DOHH2 (cell line): Measurements from ENCODE around the gene TOPAZ1.
A peak's percentile ranks its signal among the peaks of the same experiment; 100 is the strongest.

Source experiments
- H3F3A ChIP-seq: fragments of 200-600 bp; sonication (generic), shearing (Covaris generic); 2 replicates; pipeline ENCODE4 v1.6.0; 2016; ENCODE audit warnings: antibody characterized with exemption, mild to moderate bottlenecking; ENCODE audit not compliant: control insufficient read depth, insufficient read depth
- H3K27ac ChIP-seq: fragments of 200-600 bp; sonication (generic); 2 replicates; pipeline ENCODE4 v1.5.1; 2014; ENCODE audit warnings: low read depth, mild to moderate bottlenecking, low read length, moderate library complexity
- H3K27me3 ChIP-seq: fragments of 200-600 bp; sonication (generic); 2 replicates; pipeline ENCODE4 v1.6.1; 2014; ENCODE audit warnings: mild to moderate bottlenecking, low read length, mixed read lengths; ENCODE audit not compliant: control insufficient read depth
- H3K36me3 ChIP-seq: fragments of 200-600 bp; sonication (generic); 2 replicates; pipeline ENCODE4 v1.6.1; 2014; ENCODE audit warnings: mild to moderate bottlenecking, low read length, moderate library complexity, mixed read lengths; ENCODE audit not compliant: control insufficient read depth
- H3K4me1 ChIP-seq: fragments of 200-600 bp; sonication (generic); 2 replicates; pipeline ENCODE4 v1.6.1; 2014; ENCODE audit warnings: mild to moderate bottlenecking, low read length, mixed read lengths; ENCODE audit not compliant: control insufficient read depth
- H3K4me2 ChIP-seq: fragments of 200-600 bp; sonication (generic); 2 replicates; pipeline ENCODE4 v1.6.0; 2014; ENCODE audit warnings: mild to moderate bottlenecking, low read length, moderate library complexity
- H3K4me3 ChIP-seq: fragments of 200-600 bp; sonication (generic); 2 replicates; pipeline ENCODE4 v1.5.1; 2014; ENCODE audit warnings: mild to moderate bottlenecking, low read length, mixed read lengths
- H3K79me2 ChIP-seq: fragments of 200-600 bp; sonication (generic); 2 replicates; pipeline ENCODE4 v1.6.1; 2014; ENCODE audit warnings: mild to moderate bottlenecking, low read length, mixed read lengths; ENCODE audit not compliant: control insufficient read depth
- H3K9me2 ChIP-seq: fragments of 200-600 bp; sonication (generic); replicated peaks from 2 replicates; pipeline ENCODE4 v1.6.1; 2014; ENCODE audit warnings: mild to moderate bottlenecking, low read length, mixed read lengths; ENCODE audit not compliant: control insufficient read depth
- H3K9me3 ChIP-seq: fragments of 200-600 bp; sonication (generic); 2 replicates; pipeline ENCODE4 v1.6.1; 2014; ENCODE audit warnings: antibody characterized with exemption, low read length, mixed read lengths; ENCODE audit not compliant: control insufficient read depth, insufficient read depth
- H4K20me1 ChIP-seq: fragments of 200-600 bp; sonication (generic); 2 replicates; pipeline ENCODE4 v1.6.0; 2014; ENCODE audit warnings: low read depth, mild to moderate bottlenecking, antibody characterized with exemption, low read length, moderate library complexity; ENCODE audit not compliant: control insufficient read depth, insufficient read depth
- EZH2phosphoT487 ChIP-seq: fragments of 200-600 bp; sonication (generic); IDR thresholded peaks from 2 replicates; pipeline ENCODE4 v1.6.1; 2017; ENCODE audit warnings: borderline replicate concordance, mild to moderate bottlenecking, antibody characterized with exemption, low read length, moderate library complexity, mixed read lengths
- TF ChIP-seq, protein P1 (sequence below): fragments of 200-600 bp; sonication (generic); IDR thresholded peaks from one replicate; pipeline ENCODE4 v1.5.1; 2014; ENCODE audit warnings: antibody characterized with exemption, mild to moderate bottlenecking, low read depth, low read length; ENCODE audit not compliant: poor library complexity, severe bottlenecking

The TOPAZ1 gene

DNA sequence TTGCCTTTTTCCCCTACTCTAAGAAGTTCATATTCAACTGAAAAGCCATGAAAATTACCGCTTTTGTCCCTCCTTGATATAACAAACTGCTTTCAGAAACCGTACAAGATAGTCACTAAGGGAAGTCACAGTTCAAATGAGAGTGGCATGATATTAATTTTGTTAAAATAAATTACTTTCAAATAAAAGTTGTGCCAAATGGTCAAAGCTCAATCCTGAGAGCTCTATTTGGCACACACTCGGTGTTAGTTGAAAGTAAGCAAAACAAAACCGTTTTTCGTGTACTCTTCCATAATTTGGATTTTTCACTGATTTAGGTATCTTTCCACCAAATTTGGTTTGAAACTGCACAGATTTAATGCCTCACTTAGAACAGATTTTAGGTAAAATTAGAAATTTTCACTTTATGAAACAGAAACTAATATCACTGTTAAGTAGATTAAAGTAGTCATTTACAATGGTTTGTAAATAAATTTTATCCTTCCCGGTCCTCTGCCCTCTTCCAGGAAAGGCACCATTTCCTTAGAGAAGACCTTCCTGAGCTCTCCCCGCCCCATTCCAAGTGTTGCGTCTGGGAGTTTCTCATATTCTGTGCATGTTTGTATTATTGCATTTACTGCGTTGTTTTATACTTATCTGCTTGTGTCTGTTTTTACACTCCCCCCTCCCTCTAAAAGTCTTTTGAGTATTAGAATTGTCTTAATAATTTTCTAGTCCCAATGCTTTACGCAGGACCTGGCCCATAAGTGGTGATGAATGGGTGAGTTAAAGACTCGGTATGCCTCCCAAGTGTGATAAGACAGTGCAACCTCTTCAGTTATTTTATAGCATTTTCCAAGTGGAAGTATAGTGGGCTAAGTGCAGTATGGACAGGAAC lies 97.7 kb downstream of the TOPAZ1 start:
- H3K79me2 ChIP-seq: peaks cover 45% of the 10 kb centered on the region
- peaks cover 4% of the 10 kb centered on the region; the same call in 1 of the 2 replicates for H3F3A ChIP-seq
- H3K36me3 ChIP-seq: peaks cover 16% of the 10 kb centered on the region
- no peaks in the 10 kb centered on the region for H3K9me3 ChIP-seq
- no peaks in the 10 kb centered on the region for H3K9me2 ChIP-seq
- peak overlapping the region; percentile 63 for H3K27ac ChIP-seq
- peak overlapping the region; percentile 86 for H3K4me2 ChIP-seq
- H4K20me1 ChIP-seq: no peaks in the 10 kb centered on the region
- peak overlapping the region; percentile 97 for H3K4me3 ChIP-seq
- H3K27me3 ChIP-seq: no peaks in the 10 kb centered on the region
- TF ChIP-seq EZH2phosphoT487: no peak
- TF ChIP-seq, protein P1, sequence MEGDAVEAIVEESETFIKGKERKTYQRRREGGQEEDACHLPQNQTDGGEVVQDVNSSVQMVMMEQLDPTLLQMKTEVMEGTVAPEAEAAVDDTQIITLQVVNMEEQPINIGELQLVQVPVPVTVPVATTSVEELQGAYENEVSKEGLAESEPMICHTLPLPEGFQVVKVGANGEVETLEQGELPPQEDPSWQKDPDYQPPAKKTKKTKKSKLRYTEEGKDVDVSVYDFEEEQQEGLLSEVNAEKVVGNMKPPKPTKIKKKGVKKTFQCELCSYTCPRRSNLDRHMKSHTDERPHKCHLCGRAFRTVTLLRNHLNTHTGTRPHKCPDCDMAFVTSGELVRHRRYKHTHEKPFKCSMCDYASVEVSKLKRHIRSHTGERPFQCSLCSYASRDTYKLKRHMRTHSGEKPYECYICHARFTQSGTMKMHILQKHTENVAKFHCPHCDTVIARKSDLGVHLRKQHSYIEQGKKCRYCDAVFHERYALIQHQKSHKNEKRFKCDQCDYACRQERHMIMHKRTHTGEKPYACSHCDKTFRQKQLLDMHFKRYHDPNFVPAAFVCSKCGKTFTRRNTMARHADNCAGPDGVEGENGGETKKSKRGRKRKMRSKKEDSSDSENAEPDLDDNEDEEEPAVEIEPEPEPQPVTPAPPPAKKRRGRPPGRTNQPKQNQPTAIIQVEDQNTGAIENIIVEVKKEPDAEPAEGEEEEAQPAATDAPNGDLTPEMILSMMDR: no peak
- peaks cover 23% of the 10 kb centered on the region for H3K4me1 ChIP-seq

DNA sequence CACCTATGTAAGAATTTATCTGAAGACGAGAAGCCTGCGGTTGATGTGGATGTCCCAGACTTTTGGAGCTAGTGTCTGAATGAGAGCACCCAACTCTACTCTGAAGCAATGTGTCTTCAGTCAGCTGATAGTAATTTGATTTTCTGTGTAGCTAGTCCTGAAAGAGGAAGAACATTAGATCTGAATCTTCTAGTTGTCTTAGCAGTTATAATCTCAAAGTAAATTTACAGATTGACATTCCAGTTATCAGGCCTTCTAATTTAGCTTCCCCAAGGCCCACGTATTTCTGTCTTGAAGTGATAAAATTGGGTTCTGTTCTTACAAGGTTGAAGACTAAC lies 98.3 kb downstream of the TOPAZ1 start:
- Histone ChIP-seq H3K9me3 (no peaks in the 10 kb centered on the region), H3F3A (peaks cover 4% of the 10 kb centered on the region; the same call in 1 of the 2 replicates), H3K79me2 (peaks cover 45% of the 10 kb centered on the region), H3K36me3 (peaks cover 16% of the 10 kb centered on the region), H3K4me1 (peaks cover 23% of the 10 kb centered on the region), H3K27ac (no peak overlapping the region), H4K20me1 (no peaks in the 10 kb centered on the region), H3K27me3 (no peaks in the 10 kb centered on the region), H3K4me3 (peak overlapping the region; percentile 97), H3K4me2 (peak overlapping the region; percentile 86), H3K9me2 (no peaks in the 10 kb centered on the region)
- no peak for TF ChIP-seq EZH2phosphoT487
- TF ChIP-seq, protein P1: no peak

DNA sequence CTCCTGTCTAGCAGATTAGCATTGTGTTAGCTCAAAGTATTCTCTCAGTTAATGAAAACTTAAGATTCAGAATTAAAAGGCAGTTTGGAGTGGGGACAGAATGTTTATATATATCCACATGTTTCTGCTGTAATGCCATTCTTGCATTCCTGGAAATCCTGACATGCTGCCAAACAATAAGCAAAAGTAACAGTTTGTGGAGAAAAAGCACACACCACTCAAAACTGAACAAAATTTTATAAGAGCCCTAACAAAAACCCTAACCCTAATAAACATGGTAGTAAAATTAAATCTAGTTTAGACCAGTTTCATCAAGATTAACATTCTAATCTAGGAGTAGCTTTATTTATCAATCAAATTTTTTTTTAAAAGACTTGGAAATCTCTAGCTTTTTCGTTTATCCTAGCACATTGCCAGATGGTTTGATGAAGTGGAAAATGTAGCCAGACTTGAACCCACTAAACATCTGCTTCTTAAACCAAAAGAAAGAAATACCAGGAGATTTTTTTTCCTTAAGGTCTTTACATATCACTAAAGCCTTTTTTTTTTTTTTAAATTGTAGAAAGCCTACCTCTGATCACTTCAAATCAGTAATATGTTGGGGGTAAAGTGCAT lies 100.6 kb downstream of the TOPAZ1 start:
- H3K79me2 ChIP-seq: peaks cover 45% of the 10 kb centered on the region
- no peak overlapping the region for H3K4me2 ChIP-seq
- no peaks in the 10 kb centered on the region for H3K9me2 ChIP-seq
- H3K27me3 ChIP-seq: no peaks in the 10 kb centered on the region
- peaks cover 20% of the 10 kb centered on the region for H3K4me1 ChIP-seq
- no peaks in the 10 kb centered on the region for H3K9me3 ChIP-seq
- H3K4me3 ChIP-seq: no peak overlapping the region
- H4K20me1 ChIP-seq: no peaks in the 10 kb centered on the region
- no peak overlapping the region for H3K27ac ChIP-seq
- TF ChIP-seq, protein P1: no peak
- H3F3A ChIP-seq: peaks cover 4% of the 10 kb centered on the region; the same call in 1 of the 2 replicates
- peaks cover 16% of the 10 kb centered on the region for H3K36me3 ChIP-seq
